ENCODE measurements around the gene GCLM. TPM values are rescaled to one million over a fixed set of nuclear protein-coding genes. Genes with fewer than 3 reads are reported as not detected.

GCLM gene
- polyA plus RNA-seq, 3 donors: 1.2 to 4.4 (median 3.2) TPM

DNA sequence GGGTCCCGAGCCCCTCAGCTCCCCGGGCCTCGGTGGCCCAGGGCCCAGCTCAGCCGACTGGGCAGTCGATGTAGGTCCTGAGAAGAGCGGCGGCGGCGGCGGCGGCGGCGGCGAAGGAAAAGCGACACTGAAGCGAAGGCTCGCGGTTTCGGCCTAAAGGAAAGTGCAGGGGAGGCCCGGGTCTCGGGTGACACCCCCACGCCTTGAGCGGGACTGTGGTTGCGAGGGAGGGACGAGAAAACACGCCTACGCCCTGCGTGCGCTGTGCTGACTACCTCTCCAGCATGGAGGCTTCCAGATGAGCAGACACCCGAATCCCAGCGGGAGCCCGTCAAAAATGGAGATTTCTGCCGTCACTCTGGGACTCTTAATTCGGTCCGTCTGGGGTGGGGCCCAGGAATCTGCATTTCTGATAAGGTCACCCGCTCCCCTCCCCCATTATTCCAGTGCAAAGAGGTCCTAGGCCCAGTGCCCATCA lies 61.4 kb downstream of the GCLM start:
- no peak for TF ChIP-seq CTCF (IDR thresholded peaks at IDR 0.05)
- H3K9me3 ChIP-seq (replicated peaks in 1 of 2; ENCODE audit: control insufficient read depth in 1 of 2, insufficient read depth in 1 of 2, low read length in 2 of 2): no peaks in the 10 kb centered on the region
- H3K9me3 Mint-ChIP-seq: peaks cover 0 to 4% (median 0%) of the 10 kb centered on the region in 7 donors
- under 1% methylated on average over 36 of the region's 36 CpGs for WGBS (ENCODE audit: insufficient coverage)
- peaks cover 0 to 4% (median 2%) of the 10 kb centered on the region in 3 donors for H3K27me3 Mint-ChIP-seq (ENCODE audit: low read depth in 3 of 3)
- peaks cover 23% of the 10 kb centered on the region for H3K4me1 Mint-ChIP-seq
- H3K27ac Mint-ChIP-seq: peak overlapping the region; percentile 87 to 93 (median 90)
- intact Hi-C loops (cut with micrococcal nuclease): loop anchor here (2.0 to 10.0 kb wide), 8 partner anchors 31 to 543 kb away; partner anchors contain the start of genes DNTTIP2 (in 1 of the 2), DR1 (in 1 of the 2) and GCLM (in 1 of the 2)
- peaks cover 16 to 35% of the 10 kb centered on the region in 2 donors for H3K4me1 ChIP-seq (ENCODE audit: control insufficient read depth in 1 of 2, insufficient read depth in 2 of 2, low read length in 2 of 2)
- no peaks in the 10 kb centered on the region for H3K79me2 ChIP-seq (ENCODE audit: insufficient read depth, low read length)
- peak overlapping the region; percentile 87 for H2AFZ ChIP-seq (ENCODE audit: insufficient read depth, low read depth, low read length, poor library complexity, severe bottlenecking)
- no peaks in the 10 kb centered on the region for H4K20me1 ChIP-seq (ENCODE audit: insufficient read depth, low read length)
- peak overlapping the region; percentile 94 for H3K4me3 Mint-ChIP-seq
- peak overlapping the region; percentile 85 to 86 for H3K27ac ChIP-seq (ENCODE audit: low read depth in 1 of 2, low read length in 2 of 2)
- peak overlapping the region; percentile 96 for H3K4me2 ChIP-seq (replicated peaks; ENCODE audit: extremely low read depth, low read length, poor library complexity, severe bottlenecking)
- peak; percentile 48 to 70 (median 59) for DNase-seq
- peak overlapping the region; percentile 72 to 86 (median 73) for H3K4me3 ChIP-seq (replicated peaks in 1 of 3; ENCODE audit: low read depth in 2 of 3, low read length in 3 of 3)
- peak overlapping the region; percentile 77 for H3K9ac ChIP-seq (ENCODE audit: insufficient read depth, low read length, poor library complexity, severe bottlenecking)
- H3K36me3 Mint-ChIP-seq: no peaks in the 10 kb centered on the region
- H3K27me3 ChIP-seq (ENCODE audit: control insufficient read depth in 2 of 2, insufficient read depth in 2 of 2, low read length in 2 of 2): no peaks in the 10 kb centered on the region
- no peaks in the 10 kb centered on the region for H3K36me3 ChIP-seq (replicated peaks in 1 of 2; ENCODE audit: control insufficient read depth in 1 of 2, insufficient read depth in 2 of 2, low read length in 2 of 2)

DNA sequence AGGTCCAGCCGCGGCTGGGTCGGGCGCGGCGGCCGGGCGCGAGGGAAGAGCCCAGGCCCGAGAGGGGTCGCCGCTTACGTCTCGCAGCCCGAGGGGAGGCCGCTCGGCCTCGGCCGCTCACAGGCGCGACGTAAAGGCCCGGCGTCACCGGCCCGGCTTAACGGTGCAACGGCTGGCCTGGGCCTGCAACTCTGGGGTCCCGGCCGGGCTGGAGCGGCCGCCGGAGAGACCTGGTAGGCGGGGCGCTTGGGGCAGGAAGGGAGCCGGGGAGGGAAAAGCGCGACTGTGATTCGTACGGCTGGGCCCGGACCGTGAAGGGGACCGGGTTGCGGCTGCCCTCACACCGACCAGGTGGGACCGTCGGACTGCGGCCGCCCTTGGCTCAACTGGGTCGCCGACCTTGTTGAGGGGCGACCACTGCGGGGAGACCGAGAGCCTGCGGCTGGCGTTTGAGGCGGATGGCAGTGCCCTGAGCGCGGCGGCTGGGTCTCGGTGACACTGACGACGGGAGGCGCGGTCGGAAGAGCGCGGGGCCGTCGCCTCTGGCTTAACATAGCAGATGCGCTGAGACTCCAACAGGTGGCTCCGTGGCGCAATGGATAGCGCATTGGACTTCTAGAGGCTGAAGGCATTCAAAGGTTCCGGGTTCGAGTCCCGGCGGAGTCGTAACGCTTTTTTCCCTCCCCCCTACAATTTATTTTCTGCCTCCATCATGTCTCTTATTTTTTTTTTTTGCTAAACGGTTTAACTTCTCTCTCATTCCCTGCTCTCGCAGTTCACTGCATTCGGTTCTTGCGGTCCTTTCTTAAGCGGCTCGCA lies 62.0 kb downstream of the GCLM start:
- intact Hi-C loops (cut with micrococcal nuclease): loop anchor here (2.0 to 10.0 kb wide), 8 partner anchors 32 to 542 kb away; partner anchors contain the start of genes DNTTIP2 (in 1 of the 2), DR1 (in 1 of the 2) and GCLM (in 1 of the 2)
- Mint-ChIP-seq H3K27ac (peak overlapping the region; percentile 87 to 93 (median 90)), H3K36me3 (no peaks in the 10 kb centered on the region), H3K4me1 (peaks cover 23% of the 10 kb centered on the region), H3K9me3 (peaks cover 0 to 4% (median 0%) of the 10 kb centered on the region in 7 donors), H3K27me3 (ENCODE audit: low read depth in 3 of 3) (peaks cover 0 to 4% (median 2%) of the 10 kb centered on the region in 3 donors), H3K4me3 (peak overlapping the region; percentile 94)
- peak; percentile 92 to 94 (median 93) for DNase-seq
- Histone ChIP-seq H3K27ac (ENCODE audit: low read depth in 1 of 2, low read length in 2 of 2) (peak overlapping the region; percentile 85 to 86), H2AFZ (ENCODE audit: insufficient read depth, low read depth, low read length, poor library complexity, severe bottlenecking) (peak overlapping the region; percentile 87), H3K27me3 (ENCODE audit: control insufficient read depth in 2 of 2, insufficient read depth in 2 of 2, low read length in 2 of 2) (no peaks in the 10 kb centered on the region), H3K79me2 (ENCODE audit: insufficient read depth, low read length) (no peaks in the 10 kb centered on the region), H3K9ac (ENCODE audit: insufficient read depth, low read length, poor library complexity, severe bottlenecking) (peak overlapping the region; percentile 77), H4K20me1 (ENCODE audit: insufficient read depth, low read length) (no peaks in the 10 kb centered on the region), H3K4me2 (replicated peaks; ENCODE audit: extremely low read depth, low read length, poor library complexity, severe bottlenecking) (peak overlapping the region; percentile 96), H3K4me3 (replicated peaks in 1 of 3; ENCODE audit: low read depth in 2 of 3, low read length in 3 of 3) (peak overlapping the region; percentile 72 to 86 (median 73)), H3K4me1 (ENCODE audit: control insufficient read depth in 1 of 2, insufficient read depth in 2 of 2, low read length in 2 of 2) (peaks cover 16 to 35% of the 10 kb centered on the region in 2 donors), H3K9me3 (replicated peaks in 1 of 2; ENCODE audit: control insufficient read depth in 1 of 2, insufficient read depth in 1 of 2, low read length in 2 of 2) (no peaks in the 10 kb centered on the region), H3K36me3 (replicated peaks in 1 of 2; ENCODE audit: control insufficient read depth in 1 of 2, insufficient read depth in 2 of 2, low read length in 2 of 2) (no peaks in the 10 kb centered on the region)
- under 1% methylated on average over 79 of the region's 86 CpGs for WGBS (ENCODE audit: insufficient coverage)
- no peak for TF ChIP-seq CTCF (IDR thresholded peaks at IDR 0.05)

Measured in CD14-positive monocyte (primary cell).